A549 (cell line): ENCODE results near the gene MYH11.

Experiments used
- JUN ChIP-seq, 2 experiments: fragments of >200 bp; sonication (Bioruptor Twin); formaldehyde crosslinking; IDR thresholded peaks; 2 replicates in 1 of 2; 3 replicates in 1 of 2; pipeline ENCODE4 v1.6.1; 2016 to 2017
- TF ChIP-seq, protein P1 (sequence below): fragments of >200 bp; sonication (Bioruptor Twin); formaldehyde crosslinking; IDR thresholded peaks from 3 replicates; pipeline ENCODE4 v1.5.1; 2016

DNA sequence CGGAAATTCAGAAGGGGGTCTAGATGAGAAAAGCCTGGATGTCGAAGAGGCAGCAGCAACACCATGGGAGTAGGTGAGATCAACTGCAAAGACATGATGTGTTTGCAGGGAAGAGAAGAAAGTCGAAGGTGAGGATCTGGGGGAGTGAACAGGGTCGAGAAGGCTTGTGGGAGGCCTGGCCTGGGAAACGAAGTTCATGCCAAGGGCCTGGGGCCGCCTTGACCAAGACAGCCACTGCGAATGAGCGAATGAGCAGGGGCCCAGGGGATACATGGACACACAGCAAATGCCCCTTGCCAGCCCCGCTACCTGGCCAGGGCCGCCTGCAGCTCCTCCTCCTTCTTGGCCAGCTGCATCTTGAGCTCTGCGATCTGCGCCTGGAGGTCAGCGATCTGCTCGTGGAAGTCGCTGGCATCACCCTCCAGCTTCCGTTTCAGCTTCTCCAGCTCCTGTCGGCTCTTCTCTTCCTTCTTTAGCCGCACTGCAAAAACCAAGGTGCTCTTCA lies 119.6 kb downstream of the MYH11 start:
- TF ChIP-seq, protein P1, sequence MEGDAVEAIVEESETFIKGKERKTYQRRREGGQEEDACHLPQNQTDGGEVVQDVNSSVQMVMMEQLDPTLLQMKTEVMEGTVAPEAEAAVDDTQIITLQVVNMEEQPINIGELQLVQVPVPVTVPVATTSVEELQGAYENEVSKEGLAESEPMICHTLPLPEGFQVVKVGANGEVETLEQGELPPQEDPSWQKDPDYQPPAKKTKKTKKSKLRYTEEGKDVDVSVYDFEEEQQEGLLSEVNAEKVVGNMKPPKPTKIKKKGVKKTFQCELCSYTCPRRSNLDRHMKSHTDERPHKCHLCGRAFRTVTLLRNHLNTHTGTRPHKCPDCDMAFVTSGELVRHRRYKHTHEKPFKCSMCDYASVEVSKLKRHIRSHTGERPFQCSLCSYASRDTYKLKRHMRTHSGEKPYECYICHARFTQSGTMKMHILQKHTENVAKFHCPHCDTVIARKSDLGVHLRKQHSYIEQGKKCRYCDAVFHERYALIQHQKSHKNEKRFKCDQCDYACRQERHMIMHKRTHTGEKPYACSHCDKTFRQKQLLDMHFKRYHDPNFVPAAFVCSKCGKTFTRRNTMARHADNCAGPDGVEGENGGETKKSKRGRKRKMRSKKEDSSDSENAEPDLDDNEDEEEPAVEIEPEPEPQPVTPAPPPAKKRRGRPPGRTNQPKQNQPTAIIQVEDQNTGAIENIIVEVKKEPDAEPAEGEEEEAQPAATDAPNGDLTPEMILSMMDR: no peak
- no peak for TF ChIP-seq JUN (IDR thresholded peaks at IDR 0.05)
